Esophagus squamous epithelium (tissue), 4 donors: ENCODE results near the gene GMDS.

Source experiments
- POLR2A ChIP-seq, 4 donors: fragments of 450-650 bp; IDR thresholded peaks; one replicate each; pipeline ENCODE4 v1.6.1; 2017; ENCODE audit warnings: antibody characterized with exemption in 4 of 4, mild to moderate bottlenecking in 4 of 4, moderate library complexity in 3 of 4
- TF ChIP-seq, protein P1 (sequence below), 6 experiments: fragments of 450-650 bp in 4 of 6; fragments of 200-600 bp in 2 of 6; sonication (generic) in 2 of 6; IDR thresholded peaks; one replicate each; pipeline ENCODE4 v1.5.1; 2016 to 2019; ENCODE audit warnings: antibody characterized with exemption in 6 of 6, mild to moderate bottlenecking in 4 of 6, moderate library complexity in 4 of 6

DNA sequence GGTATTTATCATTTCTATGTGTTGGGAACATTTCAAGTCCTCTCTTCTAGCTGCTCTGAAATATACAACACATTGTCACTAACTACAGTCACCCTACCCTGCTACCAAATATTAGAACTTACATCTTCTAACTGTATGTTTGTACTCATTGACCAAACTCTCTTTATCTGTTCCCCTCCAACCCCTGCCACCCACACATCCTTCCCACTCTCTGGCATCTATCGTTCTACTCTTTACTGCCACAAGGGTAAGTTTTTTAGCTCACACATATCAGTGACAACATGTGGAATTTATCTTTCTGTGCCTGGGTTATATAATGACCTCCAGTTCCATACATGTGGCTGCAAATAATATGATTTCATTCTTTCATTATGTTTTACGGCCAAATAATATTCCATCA is 171.9 kb downstream of the GMDS start:
- TF ChIP-seq, protein P1, sequence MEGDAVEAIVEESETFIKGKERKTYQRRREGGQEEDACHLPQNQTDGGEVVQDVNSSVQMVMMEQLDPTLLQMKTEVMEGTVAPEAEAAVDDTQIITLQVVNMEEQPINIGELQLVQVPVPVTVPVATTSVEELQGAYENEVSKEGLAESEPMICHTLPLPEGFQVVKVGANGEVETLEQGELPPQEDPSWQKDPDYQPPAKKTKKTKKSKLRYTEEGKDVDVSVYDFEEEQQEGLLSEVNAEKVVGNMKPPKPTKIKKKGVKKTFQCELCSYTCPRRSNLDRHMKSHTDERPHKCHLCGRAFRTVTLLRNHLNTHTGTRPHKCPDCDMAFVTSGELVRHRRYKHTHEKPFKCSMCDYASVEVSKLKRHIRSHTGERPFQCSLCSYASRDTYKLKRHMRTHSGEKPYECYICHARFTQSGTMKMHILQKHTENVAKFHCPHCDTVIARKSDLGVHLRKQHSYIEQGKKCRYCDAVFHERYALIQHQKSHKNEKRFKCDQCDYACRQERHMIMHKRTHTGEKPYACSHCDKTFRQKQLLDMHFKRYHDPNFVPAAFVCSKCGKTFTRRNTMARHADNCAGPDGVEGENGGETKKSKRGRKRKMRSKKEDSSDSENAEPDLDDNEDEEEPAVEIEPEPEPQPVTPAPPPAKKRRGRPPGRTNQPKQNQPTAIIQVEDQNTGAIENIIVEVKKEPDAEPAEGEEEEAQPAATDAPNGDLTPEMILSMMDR (IDR thresholded peaks at IDR 0.05): no peak
- TF ChIP-seq POLR2A (IDR thresholded peaks at IDR 0.05): no peak
